Measurements from ENCODE around the gene TMEM213. TPM values are rescaled to one million over a fixed set of nuclear protein-coding genes. Genes with fewer than 3 reads are reported as not detected.

TMEM213 gene
- total RNA-seq: not detected in 2 replicates

GRCh38 chr7:138797715-138798320 lies at the start of gene TMEM213, which contains the start of gene ATP6V0A4:
Gene TMEM213 (plus strand): TSS chr7:138797994. CDS start chr7:138798105, 111 bp downstream.
Gene ATP6V0A4 (minus strand): TSS chr7:138798196. CDS start chr7:138771247, 26,949 bp downstream.

Other genes with a start within 250 kb of the TMEM213 start
- gene SVOPL, start 96.6 kb upstream of the TMEM213 start, total RNA-seq: not detected in 2 replicates
- 0.09 and 0.14 TPM in 2 replicates for gene ATP6V0A4, start 202 bp downstream of the TMEM213 start, total RNA-seq
- 1.4 and 1.5 TPM in 2 replicates for gene KIAA1549, start 183.4 kb downstream of the TMEM213 start, total RNA-seq
- 3.4 and 7.7 TPM in 2 replicates for gene ZC3HAV1L, start 238.0 kb downstream of the TMEM213 start, total RNA-seq